Stomach (tissue), 4 donors: Measurements from ENCODE around the gene DNM1.

ENCODE experiments used
- CTCF ChIP-seq, 7 experiments: fragments of 450-650 bp in 4 of 7; fragments of 200-600 bp in 3 of 7; sonication (generic) in 3 of 7; IDR thresholded peaks; one replicate each; pipeline ENCODE4 v1.5.1; 2016 to 2019; ENCODE audit warnings: antibody characterized with exemption in 7 of 7, control low read depth in 2 of 7, mild to moderate bottlenecking in 1 of 7
- EP300 ChIP-seq: sonication (generic); formaldehyde crosslinking; IDR thresholded peaks from one replicate; pipeline ENCODE4 v1.6.1; 2017; ENCODE audit warnings: antibody characterized with exemption
- POLR2A ChIP-seq, 4 donors: fragments of 450-650 bp; IDR thresholded peaks; one replicate each; pipeline ENCODE4 v1.6.1; 2016; ENCODE audit warnings: antibody characterized with exemption in 4 of 4, control low read depth in 2 of 4, mild to moderate bottlenecking in 1 of 4, moderate library complexity in 1 of 4
- POLR2AphosphoS5 ChIP-seq, 3 donors: sonication (generic); formaldehyde crosslinking; IDR thresholded peaks; one replicate each; pipeline ENCODE4 v1.6.1; 2016; ENCODE audit warnings: antibody characterized with exemption in 3 of 3

DNA sequence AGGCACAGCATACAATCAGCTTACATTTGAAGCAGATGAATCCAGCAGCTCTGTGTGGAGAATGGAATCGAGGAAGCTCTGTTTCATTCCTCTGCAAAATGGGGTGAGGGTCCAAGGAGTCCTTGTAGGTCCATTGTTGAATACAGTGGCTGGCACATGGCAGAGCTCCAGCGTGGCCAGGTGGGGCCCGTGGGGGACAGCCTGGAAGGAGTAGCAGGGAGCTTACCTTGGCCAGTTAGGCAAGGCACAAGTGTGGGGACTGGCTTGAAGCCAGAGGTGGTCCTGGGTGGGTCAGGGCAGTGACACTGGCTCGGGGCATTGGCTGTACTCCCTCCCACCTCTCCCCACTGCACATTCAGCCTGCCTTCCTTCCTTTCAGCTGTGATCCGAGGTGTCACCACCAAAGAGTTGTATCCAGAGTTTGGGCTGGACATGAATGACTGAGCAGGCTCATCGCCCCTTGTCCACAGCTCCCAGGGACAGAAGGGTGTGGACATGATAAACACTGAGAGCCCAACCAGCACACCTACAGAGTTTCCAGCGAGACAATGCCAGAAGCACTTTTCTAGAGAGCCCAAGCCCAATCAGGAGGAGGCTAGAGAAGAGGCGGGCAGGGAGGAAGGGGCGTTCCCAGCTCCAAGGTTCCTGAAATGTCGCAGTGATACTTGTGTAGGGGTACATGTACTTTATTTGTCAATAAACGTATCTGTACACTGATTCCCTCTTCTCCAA is 85.3 kb downstream of the DNM1 start:
- no peak for TF ChIP-seq EP300
- no peak for TF ChIP-seq CTCF (IDR thresholded peaks at IDR 0.05)
- no peak for TF ChIP-seq POLR2A (IDR thresholded peaks at IDR 0.05)
- TF ChIP-seq POLR2AphosphoS5 (IDR thresholded peaks at IDR 0.05): no peak
